Stimulated activated naive CD8-positive, alpha-beta T cell treated with anti-CD3 and anti-CD28 coated beads, Interleukin-15, Interleukin-2, amounts not matched to agents 100 ng/mL and 50 ng/mL, for 24 hours (primary cell): Measurements from ENCODE around the gene ENAH.
"Not testable (repeated sequence)": the region's sequence is repeated elsewhere in the genome, so short reads cannot be mapped to it uniquely, and the experiment has no call there.

Experiments used
- H3K27ac Mint-ChIP-seq: one replicate; pipeline ENCODE4 v1.8.0; 2021; ENCODE audit warnings: mild to moderate bottlenecking, mixed read lengths
- H3K27me3 Mint-ChIP-seq: one replicate; pipeline ENCODE4 v1.8.0; 2021; ENCODE audit warnings: mixed read lengths
- H3K36me3 Mint-ChIP-seq: one replicate; pipeline ENCODE4 v1.8.0; 2021; ENCODE audit warnings: low read depth, mixed read lengths
- H3K4me1 Mint-ChIP-seq: one replicate; pipeline ENCODE4 v1.8.0; 2021; ENCODE audit warnings: low read depth, mixed read lengths
- H3K4me3 Mint-ChIP-seq: one replicate; pipeline ENCODE4 v1.8.0; 2021; ENCODE audit warnings: mild to moderate bottlenecking, mixed read lengths
- H3K9me3 Mint-ChIP-seq: one replicate; pipeline ENCODE4 v1.8.0; 2021; ENCODE audit warnings: mixed read lengths

ENAH gene

GRCh38 chr1:225532240-225532944 is 120.5 kb downstream of the ENAH start:
- Mint-ChIP-seq H3K4me1 (no peaks in the 10 kb centered on the region), H3K27ac (no peak overlapping the region), H3K27me3 (peaks cover 19% of the 10 kb centered on the region), H3K9me3 (no peaks in the 10 kb centered on the region), H3K4me3 (no peak overlapping the region), H3K36me3 (no peaks in the 10 kb centered on the region)

- Mint-ChIP-seq H3K9me3 (no peaks in the 10 kb centered on the region), H3K36me3 (no peaks in the 10 kb centered on the region), H3K4me1 (no peaks in the 10 kb centered on the region), H3K27ac (no peak overlapping the region), H3K27me3 (peaks cover 12% of the 10 kb centered on the region), H3K4me3 (no peak overlapping the region)
Observed at GRCh38 chr1:225529726-225530125, 123.2 kb downstream of the ENAH start.

GRCh38 chr1:225527575-225527974 is 125.3 kb downstream of the ENAH start:
- Mint-ChIP-seq H3K27ac (no peak overlapping the region), H3K4me1 (no peaks in the 10 kb centered on the region), H3K36me3 (no peaks in the 10 kb centered on the region), H3K27me3 (peaks cover 8% of the 10 kb centered on the region), H3K4me3 (no peak overlapping the region), H3K9me3 (no peaks in the 10 kb centered on the region)

GRCh38 chr1:225526878-225527277 is 126.0 kb downstream of the ENAH start:
- no peak overlapping the region for H3K27ac Mint-ChIP-seq
- no peaks in the 10 kb centered on the region for H3K9me3 Mint-ChIP-seq

GRCh38 chr1:225525377-225525776 is 127.5 kb downstream of the ENAH start:
- Mint-ChIP-seq H3K27me3 (no peaks in the 10 kb centered on the region), H3K4me3 (no peak overlapping the region), H3K9me3 (no peaks in the 10 kb centered on the region), H3K27ac (no peak overlapping the region), H3K4me1 (no peaks in the 10 kb centered on the region), H3K36me3 (no peaks in the 10 kb centered on the region)

More at GRCh38 chr1:225526878-225527277, 126.0 kb downstream of the ENAH start:
- peaks cover 8% of the 10 kb centered on the region for H3K27me3 Mint-ChIP-seq
- H3K4me1 Mint-ChIP-seq, result no peaks in the 10 kb centered on the region
- no peak overlapping the region for H3K4me3 Mint-ChIP-seq
- H3K36me3 Mint-ChIP-seq, result no peaks in the 10 kb centered on the region

- Mint-ChIP-seq H3K4me3 (no peak overlapping the region), H3K27ac (no peak overlapping the region), H3K9me3 (no peaks in the 10 kb centered on the region), H3K4me1 (no peaks in the 10 kb centered on the region), H3K36me3 (no peaks in the 10 kb centered on the region), H3K27me3 (no peaks in the 10 kb centered on the region)
Observed at GRCh38 chr1:225524570-225524969, 128.4 kb downstream of the ENAH start.

- Mint-ChIP-seq H3K27ac (no peak overlapping the region), H3K9me3 (no peaks in the 10 kb centered on the region), H3K4me1 (no peaks in the 10 kb centered on the region), H3K27me3 (no peaks in the 10 kb centered on the region), H3K36me3 (no peaks in the 10 kb centered on the region), H3K4me3 (no peak overlapping the region)
Observed at GRCh38 chr1:225523263-225523950, 129.5 kb downstream of the ENAH start.

- Mint-ChIP-seq H3K27ac (no peak overlapping the region), H3K36me3 (no peaks in the 10 kb centered on the region), H3K4me3 (no peak overlapping the region), H3K27me3 (no peaks in the 10 kb centered on the region), H3K4me1 (no peaks in the 10 kb centered on the region), H3K9me3 (no peaks in the 10 kb centered on the region)
Observed at GRCh38 chr1:225522588-225523262, 130.2 kb downstream of the ENAH start.

GRCh38 chr1:225520587-225521227 is 132.2 kb downstream of the ENAH start:
- H3K36me3 Mint-ChIP-seq, result no peaks in the 10 kb centered on the region
- no peaks in the 10 kb centered on the region for H3K27me3 Mint-ChIP-seq
- H3K4me1 Mint-ChIP-seq, result no peaks in the 10 kb centered on the region
- H3K9me3 Mint-ChIP-seq, result no peaks in the 10 kb centered on the region
- H3K4me3 Mint-ChIP-seq, result no peak overlapping the region
- H3K27ac Mint-ChIP-seq, result no peak overlapping the region

GRCh38 chr1:225519166-225519863 is 133.6 kb downstream of the ENAH start:
- H3K9me3 Mint-ChIP-seq, result no peaks in the 10 kb centered on the region
- no peaks in the 10 kb centered on the region for H3K4me1 Mint-ChIP-seq
- no peaks in the 10 kb centered on the region for H3K36me3 Mint-ChIP-seq
- H3K27ac Mint-ChIP-seq, result no peak overlapping the region
- no peaks in the 10 kb centered on the region for H3K27me3 Mint-ChIP-seq
- no peak overlapping the region for H3K4me3 Mint-ChIP-seq

- H3K4me1 Mint-ChIP-seq, result no peaks in the 10 kb centered on the region
- H3K27ac Mint-ChIP-seq, result no peak overlapping the region
- no peaks in the 10 kb centered on the region for H3K9me3 Mint-ChIP-seq
- no peak overlapping the region for H3K4me3 Mint-ChIP-seq
- no peaks in the 10 kb centered on the region for H3K36me3 Mint-ChIP-seq
- H3K27me3 Mint-ChIP-seq, result peaks cover 4% of the 10 kb centered on the region
Observed at GRCh38 chr1:225517697-225518096, 135.2 kb downstream of the ENAH start.

- Mint-ChIP-seq H3K27ac (no peak overlapping the region), H3K36me3 (no peaks in the 10 kb centered on the region), H3K27me3 (peaks cover 4% of the 10 kb centered on the region), H3K4me3 (no peak overlapping the region), H3K4me1 (no peaks in the 10 kb centered on the region), H3K9me3 (no peaks in the 10 kb centered on the region)
Observed at GRCh38 chr1:225517221-225517620, 135.7 kb downstream of the ENAH start.

GRCh38 chr1:225514671-225515081 is 138.2 kb downstream of the ENAH start:
- H3K4me1 Mint-ChIP-seq, result peaks cover 3% of the 10 kb centered on the region
- H3K9me3 Mint-ChIP-seq, result no peaks in the 10 kb centered on the region
- no peak overlapping the region for H3K27ac Mint-ChIP-seq
- no peak overlapping the region for H3K4me3 Mint-ChIP-seq
- peaks cover 4% of the 10 kb centered on the region for H3K27me3 Mint-ChIP-seq
- no peaks in the 10 kb centered on the region for H3K36me3 Mint-ChIP-seq

- H3K36me3 Mint-ChIP-seq, H3K9me3 Mint-ChIP-seq, H3K4me1 Mint-ChIP-seq, H3K27ac Mint-ChIP-seq, H3K27me3 Mint-ChIP-seq, H3K4me3 Mint-ChIP-seq: not testable (repeated sequence)
Observed at GRCh38 chr1:225513576-225513975, 139.3 kb downstream of the ENAH start.
